Hepatocyte (in vitro differentiated cells): Measurements from ENCODE around the gene HS6ST2.

Experiments
- EZH2 ChIP-seq: fragments of 200-600 bp; sonication (generic); IDR thresholded peaks from 2 replicates; pipeline ENCODE4 v1.6.1; 2016; ENCODE audit warnings: antibody characterized with exemption, mild to moderate bottlenecking, borderline replicate concordance
- EZH2phosphoT487 ChIP-seq: fragments of 200-600 bp; sonication (generic); IDR thresholded peaks from one replicate; pipeline ENCODE4 v1.6.1; 2018; ENCODE audit warnings: antibody characterized with exemption, mild to moderate bottlenecking, low read depth, moderate library complexity; ENCODE audit not compliant: unreplicated experiment, severe bottlenecking
- TF ChIP-seq, protein P1 (sequence below): fragments of 200-600 bp; sonication (generic); IDR thresholded peaks from 2 replicates; pipeline ENCODE4 v1.5.1; 2016; ENCODE audit warnings: antibody characterized with exemption, mild to moderate bottlenecking; ENCODE audit not compliant: poor library complexity

DNA sequence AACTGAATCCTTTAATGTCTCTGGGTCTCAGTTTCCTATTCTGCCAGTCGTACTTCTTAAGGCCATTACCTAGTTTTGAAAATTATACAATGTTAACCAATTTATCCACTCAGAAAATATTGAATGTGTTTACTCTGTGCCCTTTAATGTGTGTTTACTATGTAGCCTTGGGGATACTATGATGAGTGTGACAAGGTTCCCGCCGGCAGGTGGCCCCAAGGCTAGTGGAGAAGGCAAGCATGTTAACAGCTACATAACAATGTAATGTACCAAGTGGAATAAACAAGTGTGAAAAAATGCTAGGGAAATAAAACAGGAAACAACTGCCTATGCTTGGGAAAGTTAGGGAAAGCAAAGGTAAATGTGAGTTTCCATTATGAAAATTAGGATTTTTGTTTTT, 282.3 kb downstream of the HS6ST2 start:
- TF ChIP-seq, protein P1, sequence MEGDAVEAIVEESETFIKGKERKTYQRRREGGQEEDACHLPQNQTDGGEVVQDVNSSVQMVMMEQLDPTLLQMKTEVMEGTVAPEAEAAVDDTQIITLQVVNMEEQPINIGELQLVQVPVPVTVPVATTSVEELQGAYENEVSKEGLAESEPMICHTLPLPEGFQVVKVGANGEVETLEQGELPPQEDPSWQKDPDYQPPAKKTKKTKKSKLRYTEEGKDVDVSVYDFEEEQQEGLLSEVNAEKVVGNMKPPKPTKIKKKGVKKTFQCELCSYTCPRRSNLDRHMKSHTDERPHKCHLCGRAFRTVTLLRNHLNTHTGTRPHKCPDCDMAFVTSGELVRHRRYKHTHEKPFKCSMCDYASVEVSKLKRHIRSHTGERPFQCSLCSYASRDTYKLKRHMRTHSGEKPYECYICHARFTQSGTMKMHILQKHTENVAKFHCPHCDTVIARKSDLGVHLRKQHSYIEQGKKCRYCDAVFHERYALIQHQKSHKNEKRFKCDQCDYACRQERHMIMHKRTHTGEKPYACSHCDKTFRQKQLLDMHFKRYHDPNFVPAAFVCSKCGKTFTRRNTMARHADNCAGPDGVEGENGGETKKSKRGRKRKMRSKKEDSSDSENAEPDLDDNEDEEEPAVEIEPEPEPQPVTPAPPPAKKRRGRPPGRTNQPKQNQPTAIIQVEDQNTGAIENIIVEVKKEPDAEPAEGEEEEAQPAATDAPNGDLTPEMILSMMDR = no peak
- TF ChIP-seq EZH2phosphoT487 (no peak), EZH2 (no peak)
